Caco-2 (cell line): Measurements from ENCODE around the gene LARP6. TPM values are rescaled to one million over a fixed set of nuclear protein-coding genes. Genes with fewer than 3 reads are reported as not detected.

Experiments used
- BruUV-seq: library from RNA; stranded (reverse); fragments of 400-500 nt; replicated peaks from 2 replicates; lab custom pipeline; 2021; lab: Mats Ljungman, UMichigan
- CTCF ChIA-PET: fragments of 300-600 bp; sonication (Branson Sonifier 250); formaldehyde crosslinking; loops from one replicate; lab custom pipeline; 2022; ENCODE audit warnings: antibody characterized with exemption; lab: Charles Lee
- POLR2A ChIA-PET: fragments of 300-600 bp; sonication (Branson Sonifier 250); formaldehyde crosslinking; loops from one replicate; lab custom pipeline; 2022; ENCODE audit warnings: antibody characterized with exemption; lab: Charles Lee
- DNase-seq, 2 experiments: peaks; one replicate each; pipeline versions ENCODE4 v3.0.0 to v3.0.0-alpha.2; 2020 to 2022
- H3K27me3 ChIP-seq: replicated peaks from 2 replicates; pipeline ENCODE4 v1.6.0; 2011; ENCODE audit warnings: low read length; ENCODE audit not compliant: control insufficient read depth, insufficient read depth
- H3K36me3 ChIP-seq: 2 replicates; pipeline ENCODE4 v1.5.1; 2011; ENCODE audit warnings: low read length; ENCODE audit not compliant: control insufficient read depth, insufficient read depth
- H3K4me1 ChIP-seq: fragments of 250-450 bp; sonication (Bioruptor Pico); 2 replicates; pipeline ENCODE4 v1.5.1; 2020; ENCODE audit warnings: mild to moderate bottlenecking
- H3K4me3 ChIP-seq: 2 replicates; pipeline ENCODE4 v1.5.1; 2011; ENCODE audit warnings: low read depth, mild to moderate bottlenecking, control low read depth, low read length
- H3K9me3 ChIP-seq: fragments of 250-450 bp; sonication (Bioruptor Pico); 2 replicates; pipeline ENCODE4 v1.5.1; 2020; ENCODE audit warnings: mild to moderate bottlenecking, moderate library complexity
- H3K27ac Mint-ChIP-seq: one replicate; pipeline ENCODE4 v1.8.0; 2022; ENCODE audit warnings: mixed read lengths; ENCODE audit not compliant: unreplicated experiment
- H3K27me3 Mint-ChIP-seq: one replicate; pipeline ENCODE4 v1.8.0; 2022; ENCODE audit warnings: mixed read lengths; ENCODE audit not compliant: insufficient read depth, unreplicated experiment
- H3K36me3 Mint-ChIP-seq: one replicate; pipeline ENCODE4 v1.8.0; 2022; ENCODE audit warnings: mild to moderate bottlenecking, mixed read lengths; ENCODE audit not compliant: insufficient read depth, unreplicated experiment
- H3K4me1 Mint-ChIP-seq: one replicate; pipeline ENCODE4 v1.8.0; 2022; ENCODE audit warnings: low read depth, mixed read lengths; ENCODE audit not compliant: unreplicated experiment
- H3K4me3 Mint-ChIP-seq: one replicate; pipeline ENCODE4 v1.8.0; 2022; ENCODE audit warnings: mild to moderate bottlenecking, moderate library complexity, mixed read lengths; ENCODE audit not compliant: unreplicated experiment
- H3K9me3 Mint-ChIP-seq: one replicate; pipeline ENCODE4 v1.8.0; 2022; ENCODE audit warnings: mixed read lengths; ENCODE audit not compliant: unreplicated experiment
- intact Hi-C: fragments of 100-400 bp; cut with micrococcal nuclease; formaldehyde crosslinking; loops from one replicate; pipeline ENCODE4 v1.10.0; 2022; ENCODE audit not compliant: unreplicated experiment
- total RNA-seq: library from RNA; stranded (reverse); gene quantifications from 2 replicates; pipeline ENCODE4 v1.2.3, GENCODE V29; 2022
- TF ChIP-seq, protein P1 (sequence below), 2 experiments: fragments of 200-600 bp in 1 of 2; IDR thresholded peaks; 1 replicate in 1 of 2; 2 replicates in 1 of 2; pipeline versions ENCODE4 v1.5.1 to v1.8.0; 2011 to 2022; ENCODE audit warnings: antibody characterized with exemption in 1 of 2, control low read depth in 1 of 2, inconsistent platforms in 1 of 2, low read depth in 1 of 2, low read length in 1 of 2, mild to moderate bottlenecking in 1 of 2, moderate library complexity in 1 of 2; ENCODE audit not compliant: insufficient read depth in 1 of 2, severe bottlenecking in 1 of 2, unreplicated experiment in 1 of 2

Gene LARP6
- total RNA-seq, 1 experiment from 2014 or later: 19.7 TPM

GRCh38 chr15:70856884-70857561, 3.1 kb upstream of the LARP6 start:
- DNase-seq: peak in 1 of 2 experiments; percentile 54
- Mint-ChIP-seq H3K9me3 (no peaks in the 10 kb centered on the region), H3K27ac (no peak overlapping the region), H3K4me3 (no peak overlapping the region), H3K4me1 (peaks cover 9% of the 10 kb centered on the region), H3K36me3 (no peaks in the 10 kb centered on the region), H3K27me3 (no peaks in the 10 kb centered on the region)
- intact Hi-C loops: no loop called here
- no peaks in the 10 kb centered on the region; the same call in 1 of the 2 replicates for H3K27me3 ChIP-seq
- TF ChIP-seq, protein P1, sequence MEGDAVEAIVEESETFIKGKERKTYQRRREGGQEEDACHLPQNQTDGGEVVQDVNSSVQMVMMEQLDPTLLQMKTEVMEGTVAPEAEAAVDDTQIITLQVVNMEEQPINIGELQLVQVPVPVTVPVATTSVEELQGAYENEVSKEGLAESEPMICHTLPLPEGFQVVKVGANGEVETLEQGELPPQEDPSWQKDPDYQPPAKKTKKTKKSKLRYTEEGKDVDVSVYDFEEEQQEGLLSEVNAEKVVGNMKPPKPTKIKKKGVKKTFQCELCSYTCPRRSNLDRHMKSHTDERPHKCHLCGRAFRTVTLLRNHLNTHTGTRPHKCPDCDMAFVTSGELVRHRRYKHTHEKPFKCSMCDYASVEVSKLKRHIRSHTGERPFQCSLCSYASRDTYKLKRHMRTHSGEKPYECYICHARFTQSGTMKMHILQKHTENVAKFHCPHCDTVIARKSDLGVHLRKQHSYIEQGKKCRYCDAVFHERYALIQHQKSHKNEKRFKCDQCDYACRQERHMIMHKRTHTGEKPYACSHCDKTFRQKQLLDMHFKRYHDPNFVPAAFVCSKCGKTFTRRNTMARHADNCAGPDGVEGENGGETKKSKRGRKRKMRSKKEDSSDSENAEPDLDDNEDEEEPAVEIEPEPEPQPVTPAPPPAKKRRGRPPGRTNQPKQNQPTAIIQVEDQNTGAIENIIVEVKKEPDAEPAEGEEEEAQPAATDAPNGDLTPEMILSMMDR (IDR thresholded peaks at IDR 0.05; ENCODE audit: insufficient read depth in 1 of 2, low read depth in 1 of 2, low read length in 1 of 2, severe bottlenecking in 1 of 2, unreplicated experiment in 1 of 2): no peak
- BruUV-seq: TSS peak; percentile 95
- POLR2A ChIA-PET: no interaction called here
- no peaks in the 10 kb centered on the region for H3K9me3 ChIP-seq
- no peaks in the 10 kb centered on the region; the same call in 1 of the 2 replicates for H3K36me3 ChIP-seq
- H3K4me1 ChIP-seq: no peaks in the 10 kb centered on the region
- CTCF ChIA-PET: interaction anchor here (1.2 kb wide), 1 partner anchor 18 kb away, joined by 4 read pairs; no protein-coding TSS in a partner anchor
- H3K4me3 ChIP-seq: no peak overlapping the region

- CTCF ChIA-PET: interaction anchor here (1.2 kb wide), 1 partner anchor 19 kb away, joined by 4 read pairs; no protein-coding TSS in a partner anchor
- no peaks in the 10 kb centered on the region for H3K9me3 Mint-ChIP-seq
- no peaks in the 10 kb centered on the region for H3K9me3 ChIP-seq
- TF ChIP-seq, protein P1 (IDR thresholded peaks at IDR 0.05; ENCODE audit: insufficient read depth in 1 of 2, low read depth in 1 of 2, low read length in 1 of 2, severe bottlenecking in 1 of 2, unreplicated experiment in 1 of 2): no peak
- no peak overlapping the region for H3K27ac Mint-ChIP-seq
- intact Hi-C loops: no loop called here
- POLR2A ChIA-PET: no interaction called here
- H3K4me1 Mint-ChIP-seq: peaks cover 9% of the 10 kb centered on the region
- H3K4me3 Mint-ChIP-seq: no peak overlapping the region
- H3K4me1 ChIP-seq: no peaks in the 10 kb centered on the region
- no TSS peak for BruUV-seq
- no peaks in the 10 kb centered on the region for H3K36me3 Mint-ChIP-seq
- no peaks in the 10 kb centered on the region for H3K27me3 Mint-ChIP-seq
- no peak for DNase-seq
- H3K27me3 ChIP-seq: no peaks in the 10 kb centered on the region; the same call in 1 of the 2 replicates
- H3K4me3 ChIP-seq: no peak overlapping the region
- no peaks in the 10 kb centered on the region; the same call in 1 of the 2 replicates for H3K36me3 ChIP-seq
These were observed 2.4 kb upstream of the LARP6 start for GRCh38 chr15:70856177-70856883.

- Mint-ChIP-seq H3K27me3 (no peaks in the 10 kb centered on the region), H3K36me3 (no peaks in the 10 kb centered on the region), H3K4me3 (no peak overlapping the region), H3K4me1 (peaks cover 9% of the 10 kb centered on the region), H3K9me3 (no peaks in the 10 kb centered on the region), H3K27ac (no peak overlapping the region)
- ChIA-PET CTCF (no interaction called here), POLR2A (no interaction called here)
- Histone ChIP-seq H3K4me3 (no peak overlapping the region), H3K27me3 (no peaks in the 10 kb centered on the region; the same call in 1 of the 2 replicates), H3K36me3 (no peaks in the 10 kb centered on the region; the same call in 1 of the 2 replicates), H3K9me3 (no peaks in the 10 kb centered on the region), H3K4me1 (no peaks in the 10 kb centered on the region)
- intact Hi-C loops: no loop called here
- BruUV-seq: no TSS peak
- DNase-seq: no peak
- TF ChIP-seq, protein P1 (IDR thresholded peaks at IDR 0.05; ENCODE audit: insufficient read depth in 1 of 2, low read depth in 1 of 2, low read length in 1 of 2, severe bottlenecking in 1 of 2, unreplicated experiment in 1 of 2): no peak
These were observed 1.8 kb upstream of the LARP6 start for GRCh38 chr15:70855764-70856163.
